ENCODE data around the gene FNDC8. TPM values are rescaled to one million over a fixed set of nuclear protein-coding genes. Genes with fewer than 3 reads are reported as not detected.

Gene FNDC8
- polyA plus RNA-seq, 1 experiment = not detected

GRCh38 chr17:35163886-35164285 is 42.5 kb downstream of the FNDC8 start:
- Histone ChIP-seq H3K4me3 (ENCODE audit: low read depth, low read length) (no peak overlapping the region), H3K27me3 (ENCODE audit: control insufficient read depth, insufficient read depth, low read length) (no peaks in the 10 kb centered on the region; the same call in none of the 2 replicates), H3K36me3 (ENCODE audit: control insufficient read depth, insufficient read depth, low read length) (no peaks in the 10 kb centered on the region)
- DNase-seq (ENCODE audit: low read depth) = no peak
- ChIA-PET POLR2A (no interaction called here), CTCF (interaction anchor here (1.1 kb wide), 1 partner anchor 12 kb away, joined by 3 read pairs; no protein-coding TSS in a partner anchor)
- no peak for TF ChIP-seq CTCF (IDR thresholded peaks at IDR 0.05; ENCODE audit: insufficient read depth, low read depth, low read length)

DNA sequence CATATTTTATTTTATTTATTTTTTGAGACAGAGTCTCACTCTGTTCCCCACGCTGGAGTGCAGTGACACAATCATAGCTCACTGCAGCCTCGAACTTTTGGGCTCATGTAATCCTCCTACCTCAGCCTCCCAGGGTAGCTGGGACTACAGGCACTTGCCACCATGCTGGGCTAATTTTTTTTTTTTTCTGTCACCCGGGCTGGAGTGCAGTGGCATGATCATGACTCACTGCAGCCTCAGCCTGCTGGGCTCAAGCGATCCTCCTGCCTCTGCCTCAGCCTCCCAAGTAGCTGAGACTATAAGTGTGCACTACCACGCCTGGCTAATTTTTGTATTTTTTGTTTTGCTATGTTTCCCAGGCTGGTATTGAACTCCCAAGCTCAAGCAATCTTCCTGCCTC is 43.3 kb downstream of the FNDC8 start:
- CTCF ChIA-PET = interaction anchor here (1.1 to 4.5 kb wide), 2 partner anchors 12 to 374 kb away, joined by 3 to 16 read pairs; partner anchors contain the start of gene SLFN12L
- POLR2A ChIA-PET = no interaction called here
- TF ChIP-seq CTCF (IDR thresholded peaks at IDR 0.05; ENCODE audit: insufficient read depth, low read depth, low read length) = no peak
- Histone ChIP-seq H3K4me3 (ENCODE audit: low read depth, low read length) (no peak overlapping the region), H3K36me3 (ENCODE audit: control insufficient read depth, insufficient read depth, low read length) (no peaks in the 10 kb centered on the region), H3K27me3 (ENCODE audit: control insufficient read depth, insufficient read depth, low read length) (no peaks in the 10 kb centered on the region; the same call in none of the 2 replicates)
- DNase-seq (ENCODE audit: low read depth) = no peak

DNA sequence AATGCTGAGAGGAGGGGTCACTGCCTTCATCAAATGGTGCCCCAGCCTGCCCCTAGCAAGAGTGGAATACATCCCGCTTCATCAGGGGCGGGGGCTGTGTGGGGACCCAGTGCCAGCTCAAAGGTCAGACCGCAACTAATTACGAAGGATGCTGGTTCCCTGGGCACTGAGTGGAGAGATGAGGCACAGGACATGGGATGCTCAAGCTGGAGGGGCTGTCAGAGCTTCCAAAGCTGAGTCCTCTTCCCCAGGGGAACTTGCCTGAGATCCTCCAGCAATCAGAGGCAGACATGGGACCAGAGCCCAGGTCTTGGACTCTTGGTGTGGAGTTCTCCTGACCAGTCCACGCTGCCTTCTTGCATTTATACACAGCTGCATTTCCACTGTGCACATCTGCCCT is 45.1 kb downstream of the FNDC8 start:
- no peaks in the 10 kb centered on the region for H3K27me3 ChIP-seq (ENCODE audit: control insufficient read depth, insufficient read depth, low read length)
- ChIA-PET POLR2A (no interaction called here), CTCF (interaction anchor here (1.5 to 4.5 kb wide), 2 partner anchors 367 to 372 kb away, joined by 4 to 16 read pairs; partner anchors contain the start of gene SLFN12L)
- TF ChIP-seq CTCF (IDR thresholded peaks at IDR 0.05; ENCODE audit: insufficient read depth, low read depth, low read length) = no peak
- H3K4me3 ChIP-seq (ENCODE audit: low read depth, low read length) = no peak overlapping the region
- DNase-seq (ENCODE audit: low read depth) = no peak
- no peaks in the 10 kb centered on the region for H3K36me3 ChIP-seq (ENCODE audit: control insufficient read depth, insufficient read depth, low read length)

GRCh38 chr17:35167046-35167445 is 45.6 kb downstream of the FNDC8 start:
- no peak for TF ChIP-seq CTCF (IDR thresholded peaks at IDR 0.05; ENCODE audit: insufficient read depth, low read depth, low read length)
- POLR2A ChIA-PET = no interaction called here
- Histone ChIP-seq H3K4me3 (ENCODE audit: low read depth, low read length) (no peak overlapping the region), H3K36me3 (ENCODE audit: control insufficient read depth, insufficient read depth, low read length) (no peaks in the 10 kb centered on the region), H3K27me3 (ENCODE audit: control insufficient read depth, insufficient read depth, low read length) (no peaks in the 10 kb centered on the region)
- DNase-seq (ENCODE audit: low read depth) = no peak
- CTCF ChIA-PET = interaction anchor here (0.9 to 4.5 kb wide), 3 partner anchors 357 to 371 kb away, joined by 3 to 16 read pairs (median 4); partner anchors contain the start of gene SLFN12L

DNA sequence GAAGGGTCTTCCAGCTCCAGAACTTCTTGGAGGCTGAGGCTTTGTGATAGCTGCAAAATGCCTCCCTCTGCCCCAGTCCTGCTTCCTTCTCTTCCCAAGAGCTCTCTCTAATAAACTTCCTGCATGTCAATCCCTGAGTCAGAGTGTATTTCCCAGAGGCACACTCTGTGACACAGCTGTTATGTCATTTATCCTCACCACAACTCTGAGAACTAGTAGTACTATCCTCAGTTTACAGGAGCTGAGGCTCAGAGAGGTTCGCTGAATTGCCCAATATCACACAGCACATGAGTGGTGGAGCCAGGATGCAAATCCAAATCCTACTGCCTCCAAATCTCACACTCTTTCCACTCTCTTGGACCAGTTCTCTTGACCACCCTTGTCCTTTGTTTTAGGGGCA is 46.3 kb downstream of the FNDC8 start:
- TF ChIP-seq CTCF (IDR thresholded peaks at IDR 0.05; ENCODE audit: insufficient read depth, low read depth, low read length) = no peak
- Histone ChIP-seq H3K36me3 (ENCODE audit: control insufficient read depth, insufficient read depth, low read length) (no peaks in the 10 kb centered on the region), H3K4me3 (ENCODE audit: low read depth, low read length) (no peak overlapping the region), H3K27me3 (ENCODE audit: control insufficient read depth, insufficient read depth, low read length) (no peaks in the 10 kb centered on the region)
- DNase-seq (ENCODE audit: low read depth) = no peak
- CTCF ChIA-PET = interaction anchor here (0.9 to 4.5 kb wide), 3 partner anchors 357 to 371 kb away, joined by 3 to 16 read pairs (median 4); partner anchors contain the start of gene SLFN12L
- POLR2A ChIA-PET = no interaction called here
